Measurements from ENCODE around the gene S100A10.

Gene S100A10

GRCh38 chr1:151986501-151987190 is 7.0 kb downstream of the S100A10 start:
- TF ChIP-seq ZFX (IDR thresholded peaks at IDR 0.05; ENCODE audit: borderline replicate concordance) (no peak), CTCF (IDR thresholded peaks at IDR 0.05) (no peak)
- no peak overlapping the region for H3K27ac ChIP-seq

GRCh38 chr1:151985768-151986167 is 7.9 kb downstream of the S100A10 start:
- H3K27ac ChIP-seq = no peak overlapping the region
- no peak for TF ChIP-seq ZFX (IDR thresholded peaks at IDR 0.05; ENCODE audit: borderline replicate concordance)
- no peak for TF ChIP-seq CTCF (IDR thresholded peaks at IDR 0.05)

- no peak for TF ChIP-seq CTCF (IDR thresholded peaks at IDR 0.05)
- no peak for TF ChIP-seq ZFX (IDR thresholded peaks at IDR 0.05; ENCODE audit: borderline replicate concordance)
- no peak overlapping the region for H3K27ac ChIP-seq
These were observed 8.4 kb downstream of the S100A10 start for GRCh38 chr1:151985270-151985669.

- TF ChIP-seq CTCF (IDR thresholded peaks at IDR 0.05) (no peak), ZFX (IDR thresholded peaks at IDR 0.05; ENCODE audit: borderline replicate concordance) (no peak)
- no peak overlapping the region for H3K27ac ChIP-seq
These were observed 9.2 kb downstream of the S100A10 start for GRCh38 chr1:151984313-151984956.

- H3K27ac ChIP-seq = no peak overlapping the region
- no peak for TF ChIP-seq CTCF (IDR thresholded peaks at IDR 0.05)
- no peak for TF ChIP-seq ZFX (IDR thresholded peaks at IDR 0.05; ENCODE audit: borderline replicate concordance)
These were observed 11.2 kb downstream of the S100A10 start for GRCh38 chr1:151982300-151983005.

DNA sequence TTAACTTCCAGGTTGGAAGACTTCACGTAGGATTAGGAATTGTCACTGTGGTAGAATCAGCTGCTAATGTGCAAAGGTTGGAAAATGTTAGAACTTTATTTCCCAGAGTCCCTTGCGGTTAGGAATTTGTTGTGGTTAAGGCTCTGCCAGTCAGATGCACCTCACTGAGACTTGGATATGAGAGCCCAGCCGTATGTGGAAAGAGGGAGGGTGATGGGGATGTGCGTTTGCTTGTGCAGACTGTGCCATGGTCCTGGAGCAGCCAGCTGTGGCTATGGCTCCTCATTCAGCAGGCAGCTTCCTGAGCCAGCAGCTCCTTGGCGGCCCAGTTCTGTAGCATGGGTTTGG is 12.5 kb downstream of the S100A10 start:
- peak overlapping the region; percentile 33 for H3K27ac ChIP-seq
- TF ChIP-seq CTCF (IDR thresholded peaks at IDR 0.05) = no peak
- no peak for TF ChIP-seq ZFX (IDR thresholded peaks at IDR 0.05; ENCODE audit: borderline replicate concordance)
